ENCODE data around the gene CYP11A1. TPM values are rescaled to one million over a fixed set of nuclear protein-coding genes. Genes with fewer than 3 reads are reported as not detected.

Gene CYP11A1
- polyA plus RNA-seq, 2 of the 4 experiments (the other 2 are of a cell fraction), result 0.06 TPM; not detected in 1

- peaks cover 7% of the 10 kb centered on the region for H3K4me1 ChIP-seq
- DNase-seq (ENCODE audit: low read depth in 1 of 2, low spot score in 1 of 2) (no peak), ATAC-seq (no peak), FAIRE-seq (no peak)
- H3K27ac ChIP-seq, result no peak overlapping the region
- no peak overlapping the region for H3K4me3 ChIP-seq
- H3K4me2 ChIP-seq, result no peak overlapping the region
- TF ChIP-seq PHF8 (IDR thresholded peaks at IDR 0.05; ENCODE audit: borderline replicate concordance, low read depth) (no peak), CHD2 (IDR thresholded peaks at IDR 0.05; ENCODE audit: low read length, partially characterized antibody) (no peak), E2F6 (IDR thresholded peaks at IDR 0.05; ENCODE audit: borderline replicate concordance, low read depth) (no peak), MAFK (IDR thresholded peaks at IDR 0.05; ENCODE audit: partially characterized antibody) (no peak), ESRRA (IDR thresholded peaks at IDR 0.05; ENCODE audit: borderline replicate concordance, low read length) (no peak), RAD21 (conservative IDR thresholded peaks at IDR 0.05 in 1 of 2, IDR thresholded peaks at IDR 0.05 in 1 of 2) (no peak)
- ChIA-PET CTCF (interaction anchor here (0.7 to 23.0 kb wide), 5 partner anchors 11 to 392 kb away, joined by 3 to 681 read pairs (median 3); partner anchors contain the start of gene SEMA7A), POLR2A (interaction anchor here (1.0 kb wide), 1 partner anchor 83 kb away, joined by 3 read pairs; the partner anchor contains the start of gene UBL7)
- 80% methylated on average over 15 of the region's 15 CpGs for WGBS (ENCODE audit: missing lambda C conversion rate)
- no peaks in the 10 kb centered on the region for H3K9me3 ChIP-seq
Measured at GRCh38 chr15:74377831-74378766, 10.7 kb upstream of the CYP11A1 start.

GRCh38 chr15:74376825-74377581 is 9.6 kb upstream of the CYP11A1 start:
- 88% methylated on average over 4 of the region's 6 CpGs for WGBS (ENCODE audit: missing lambda C conversion rate)
- DNase-seq (ENCODE audit: low read depth in 1 of 2, low spot score in 1 of 2), result no peak
- FAIRE-seq, result no peak
- ChIA-PET POLR2A (no interaction called here), CTCF (interaction anchor here (0.7 to 23.0 kb wide), 6 partner anchors 15 to 407 kb away, joined by 3 to 681 read pairs (median 4); partner anchors contain the start of gene SEMA7A)
- Histone ChIP-seq H3K4me2 (no peak overlapping the region), H3K27ac (no peak overlapping the region), H3K4me1 (peaks cover 7% of the 10 kb centered on the region), H3K4me3 (no peak overlapping the region), H3K9me3 (no peaks in the 10 kb centered on the region)
- TF ChIP-seq HOXB13 (CRISPR knock-in tag; IDR thresholded peaks at IDR 0.05; ENCODE audit: low read depth) (no peak), MAX (IDR thresholded peaks at IDR 0.05) (no peak), PBX3 (IDR thresholded peaks at IDR 0.05) (no peak), REST (IDR thresholded peaks at IDR 0.05) (no peak), KDM1A (IDR thresholded peaks at IDR 0.05; ENCODE audit: low read depth) (no peak), USF2 (IDR thresholded peaks at IDR 0.05) (no peak)
- ATAC-seq, result no peak
